NOMO-1 (cell line): ENCODE results near the gene SALL4.
A peak's percentile ranks its signal among the peaks of the same experiment; 100 is the strongest.
"Not testable (repeated sequence)": the region's sequence is repeated elsewhere in the genome, so short reads cannot be mapped to it uniquely, and the experiment has no call there.

Source experiments
- DNase-seq, 2 experiments: peaks; one replicate each; lab custom pipeline; 2025; ENCODE audit not compliant: unreplicated experiment in 2 of 2; lab: John Stamatoyannopoulos, UW

The SALL4 gene

GRCh38 chr20:51767867-51768758 lies 34.2 kb downstream of the SALL4 start, which contains the start of gene ATP9A:
ATP9A (minus strand) TSS chr20:51768390; CDS start chr20:51768369, 21 bp downstream.
- no peak for DNase-seq

DNA sequence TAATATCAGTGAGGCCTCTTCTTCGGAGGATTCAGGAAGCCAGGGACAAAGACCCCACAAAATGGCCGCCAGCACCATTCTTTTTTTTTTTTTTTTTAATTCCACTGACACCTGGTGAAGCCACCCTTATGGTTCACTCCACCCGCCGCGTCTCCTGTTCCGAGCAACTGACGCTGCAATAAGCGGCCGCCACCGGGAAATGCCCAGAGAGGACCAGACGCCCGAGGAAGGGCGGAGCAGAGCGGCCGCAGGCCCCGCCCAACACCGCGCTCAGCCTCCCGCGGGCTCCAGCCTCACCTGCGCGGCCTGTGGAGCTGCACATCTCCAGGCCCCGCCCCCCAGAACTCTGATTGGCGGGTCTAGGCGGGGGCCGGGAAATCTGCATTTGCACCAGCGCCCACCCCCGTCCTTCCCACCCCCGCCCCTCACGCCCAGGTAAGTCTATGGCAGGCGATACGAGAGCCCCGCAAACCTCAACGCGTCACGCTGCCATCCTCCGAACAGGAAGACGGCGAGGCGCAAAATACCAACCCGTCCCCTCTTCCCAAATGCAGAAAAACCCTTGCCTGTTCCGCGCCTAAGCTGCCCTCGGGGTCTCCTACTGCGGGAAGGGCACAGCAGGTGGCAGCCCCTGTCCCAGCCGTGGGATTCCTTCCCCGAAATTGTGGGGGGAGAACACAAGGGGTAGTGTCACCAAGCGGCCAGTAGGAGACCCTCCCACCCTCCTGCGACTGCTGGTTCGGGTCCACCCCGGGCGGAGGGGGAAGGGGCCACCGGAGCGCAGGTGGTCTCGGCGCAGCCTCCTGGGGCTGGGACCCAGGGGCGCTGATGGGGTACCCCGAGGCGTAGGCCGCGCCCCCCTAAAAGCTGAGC lies 35.1 kb downstream of the SALL4 start:
- peak in 1 of 2 experiments; percentile 22 for DNase-seq

GRCh38 chr20:51765381-51765780 lies 36.9 kb downstream of the SALL4 start:
- DNase-seq: not testable (repeated sequence)

GRCh38 chr20:51763965-51764602 lies 38.2 kb downstream of the SALL4 start:
- peak; percentile 34 to 49 for DNase-seq

GRCh38 chr20:51760905-51761546 lies 41.3 kb downstream of the SALL4 start:
- no peak for DNase-seq

DNA sequence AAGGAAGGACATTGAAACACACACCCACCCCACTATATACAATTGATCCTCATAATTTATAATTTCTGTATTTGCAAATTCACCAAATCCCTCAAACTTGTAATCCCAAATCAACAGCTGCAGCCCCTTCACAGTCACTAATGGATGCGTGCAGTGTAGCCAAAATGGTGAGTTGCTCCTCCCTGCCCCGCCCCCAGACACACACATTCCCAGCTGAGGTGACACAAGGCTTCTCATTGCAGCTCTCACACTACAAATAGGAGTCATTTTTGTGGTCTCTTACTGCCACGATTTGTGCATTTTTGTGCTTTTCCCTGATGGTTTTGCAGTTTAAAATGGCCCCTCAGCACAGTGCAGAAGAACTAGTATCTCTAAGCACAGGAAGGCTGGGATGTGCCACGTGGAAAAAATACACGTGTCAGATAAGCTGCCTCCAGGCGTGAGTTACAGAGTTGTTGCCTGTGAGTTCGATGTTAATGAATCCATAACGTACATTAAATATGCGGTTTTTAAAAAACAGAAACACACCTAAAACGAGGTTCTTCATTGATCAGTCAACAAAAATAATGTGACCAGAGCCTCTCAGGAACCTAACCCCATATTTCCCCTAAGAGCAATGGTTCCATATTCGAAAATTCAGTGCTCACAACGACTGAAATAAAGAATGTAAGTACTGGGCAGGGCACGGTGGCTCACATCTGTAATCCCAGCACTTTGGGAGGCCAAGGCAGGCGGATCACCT lies 42.4 kb downstream of the SALL4 start:
- DNase-seq: no peak

DNA sequence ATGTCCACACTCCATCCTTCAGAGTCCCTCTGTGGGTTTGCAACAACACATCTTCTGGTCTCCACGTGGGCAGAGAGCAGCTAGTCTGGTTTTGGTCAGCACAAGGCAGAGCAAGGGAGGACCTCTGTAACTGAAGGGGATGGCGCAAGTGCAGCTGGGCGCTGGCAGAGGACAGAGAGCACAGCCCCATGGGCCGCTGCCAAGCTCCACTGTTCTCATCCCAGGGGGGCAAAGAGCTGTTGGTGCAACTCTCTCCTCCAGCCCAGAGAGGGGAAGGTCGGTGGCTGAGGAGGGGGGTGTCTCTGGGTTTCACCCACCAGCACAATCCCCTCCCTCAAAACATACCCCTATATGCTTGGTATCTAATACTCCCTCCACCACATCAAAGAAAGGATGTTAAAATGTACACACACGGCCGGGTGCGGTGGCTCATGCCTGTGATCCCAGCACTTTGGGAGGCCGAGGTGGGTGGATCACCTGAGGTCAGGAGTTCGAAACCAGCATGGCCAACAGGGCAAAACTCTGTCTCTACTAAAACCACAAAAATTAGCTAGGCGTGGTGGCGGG lies 43.3 kb downstream of the SALL4 start:
- no peak for DNase-seq

DNA sequence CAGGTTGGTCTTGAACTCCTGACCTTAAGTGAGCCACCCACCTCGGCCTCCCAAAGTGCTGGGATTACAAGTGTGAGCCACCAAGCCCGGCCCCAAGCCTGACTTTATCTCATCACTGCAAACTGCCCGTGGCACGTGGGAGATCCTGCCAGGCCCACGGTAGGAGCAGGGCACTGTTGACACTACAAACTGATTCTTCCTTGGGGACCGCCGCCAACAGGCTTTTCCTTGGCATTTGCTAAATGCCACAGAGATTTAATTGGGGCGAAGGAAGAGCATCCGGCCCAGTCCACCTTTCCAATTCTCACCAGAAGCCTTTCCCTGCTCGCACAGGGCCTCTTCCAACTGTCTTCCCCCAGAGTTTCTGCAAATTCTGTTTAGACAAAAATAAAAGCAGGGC lies 45.1 kb downstream of the SALL4 start:
- DNase-seq: no peak

DNA sequence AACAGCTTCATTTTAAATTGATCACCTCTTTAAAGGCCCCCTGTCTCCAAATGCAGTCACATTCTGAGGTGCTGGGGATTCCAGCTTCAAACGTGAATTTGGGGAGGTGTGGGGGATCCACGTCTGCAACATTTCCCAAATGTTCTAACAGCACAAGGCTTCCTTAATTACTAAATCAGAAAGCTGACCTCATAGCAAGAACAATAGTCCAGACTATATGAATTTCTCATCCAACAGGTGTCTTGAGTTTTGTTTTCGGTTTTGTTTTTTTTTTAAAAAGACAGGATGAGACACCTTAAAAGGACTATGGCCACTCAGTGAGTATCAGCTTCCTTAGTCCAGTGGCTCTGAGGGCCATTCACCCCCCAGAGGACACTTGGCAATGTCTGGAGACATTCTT lies 45.7 kb downstream of the SALL4 start:
- DNase-seq: no peak

- DNase-seq: not testable (repeated sequence)
These were observed 49.1 kb downstream of the SALL4 start for GRCh38 chr20:51753220-51753619.

GRCh38 chr20:51752343-51752951 lies 49.9 kb downstream of the SALL4 start:
- DNase-seq: no peak

DNA sequence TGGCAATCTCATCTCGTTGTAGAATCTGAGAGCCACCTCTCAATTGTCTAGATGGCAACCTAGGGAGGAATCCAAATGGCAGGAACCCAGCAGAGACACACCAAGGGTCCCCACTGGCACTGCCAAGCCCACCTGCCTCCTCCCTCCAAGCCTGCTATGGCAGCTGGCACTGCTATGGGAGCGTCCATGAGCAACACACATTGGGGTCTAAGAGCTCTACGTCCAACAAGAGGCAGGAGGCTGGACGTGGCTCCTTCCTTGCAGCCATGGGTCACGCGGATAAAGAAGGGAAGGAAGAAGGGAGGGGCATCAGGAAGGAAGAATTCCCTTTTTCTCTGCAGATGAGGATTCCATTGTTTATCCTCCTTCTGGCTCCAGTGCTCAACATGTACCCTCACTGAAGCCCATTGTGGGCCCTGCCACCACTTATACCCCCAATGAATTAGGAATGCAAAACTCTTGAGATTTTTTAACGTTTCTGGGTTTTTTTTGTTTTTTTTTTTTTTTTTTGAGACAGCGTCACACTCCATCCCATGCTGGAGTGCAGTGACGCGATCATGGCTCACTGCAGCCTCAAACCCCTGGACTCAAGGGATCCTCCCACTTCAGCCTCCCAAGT lies 51.4 kb downstream of the SALL4 start:
- no peak for DNase-seq

DNA sequence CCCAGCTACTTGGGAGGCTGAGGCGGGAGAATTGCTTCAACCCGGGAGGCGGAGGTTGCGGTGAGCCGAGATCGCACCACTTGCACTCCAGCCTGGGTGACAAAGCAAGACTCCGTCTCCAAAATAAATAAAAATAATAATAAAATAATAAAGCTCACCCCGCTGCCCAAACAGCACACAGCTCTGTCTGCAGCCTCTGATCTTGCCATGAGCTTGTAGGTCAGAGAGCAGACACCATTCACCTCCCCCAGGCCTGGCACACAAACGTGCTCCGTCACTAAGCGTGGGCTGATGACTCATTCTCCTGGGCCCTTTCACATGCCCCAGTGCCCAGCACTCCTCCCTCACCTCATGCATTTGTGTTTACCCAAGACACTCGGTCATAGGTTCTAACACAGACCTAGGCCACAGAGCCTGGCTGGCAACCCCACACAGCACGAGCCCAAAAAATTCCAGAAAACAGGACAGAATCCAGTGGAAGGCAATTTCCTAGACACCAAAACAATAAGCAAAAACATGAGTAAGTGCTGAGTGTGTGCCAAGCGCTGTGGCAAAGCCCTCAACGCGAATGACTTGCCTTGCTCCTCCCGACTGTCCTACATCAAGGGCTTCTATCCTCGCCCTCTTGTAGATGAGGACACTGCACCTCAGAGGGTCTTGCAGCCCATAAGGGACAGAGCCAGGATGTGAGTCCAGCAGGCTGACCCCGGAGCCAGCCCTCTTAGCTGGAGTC lies 52.1 kb downstream of the SALL4 start:
- DNase-seq: no peak

DNA sequence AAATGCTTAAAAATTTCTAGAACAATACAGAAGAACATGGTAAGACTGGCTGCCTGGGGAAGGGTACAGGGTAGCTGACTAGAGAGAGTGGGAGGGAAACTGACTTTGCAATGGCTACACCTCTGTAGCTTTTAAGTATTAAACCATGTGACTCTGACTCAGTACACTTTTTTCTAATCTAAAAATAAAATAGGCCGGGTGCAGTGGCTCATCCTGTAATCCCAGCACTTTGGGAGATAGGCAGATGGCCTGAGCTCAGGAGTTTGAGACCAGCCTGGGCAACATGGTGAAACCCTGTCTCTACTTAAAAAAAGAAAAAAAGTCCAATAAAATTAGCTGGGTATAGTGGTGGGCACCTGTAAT lies 52.7 kb downstream of the SALL4 start:
- DNase-seq: no peak

DNA sequence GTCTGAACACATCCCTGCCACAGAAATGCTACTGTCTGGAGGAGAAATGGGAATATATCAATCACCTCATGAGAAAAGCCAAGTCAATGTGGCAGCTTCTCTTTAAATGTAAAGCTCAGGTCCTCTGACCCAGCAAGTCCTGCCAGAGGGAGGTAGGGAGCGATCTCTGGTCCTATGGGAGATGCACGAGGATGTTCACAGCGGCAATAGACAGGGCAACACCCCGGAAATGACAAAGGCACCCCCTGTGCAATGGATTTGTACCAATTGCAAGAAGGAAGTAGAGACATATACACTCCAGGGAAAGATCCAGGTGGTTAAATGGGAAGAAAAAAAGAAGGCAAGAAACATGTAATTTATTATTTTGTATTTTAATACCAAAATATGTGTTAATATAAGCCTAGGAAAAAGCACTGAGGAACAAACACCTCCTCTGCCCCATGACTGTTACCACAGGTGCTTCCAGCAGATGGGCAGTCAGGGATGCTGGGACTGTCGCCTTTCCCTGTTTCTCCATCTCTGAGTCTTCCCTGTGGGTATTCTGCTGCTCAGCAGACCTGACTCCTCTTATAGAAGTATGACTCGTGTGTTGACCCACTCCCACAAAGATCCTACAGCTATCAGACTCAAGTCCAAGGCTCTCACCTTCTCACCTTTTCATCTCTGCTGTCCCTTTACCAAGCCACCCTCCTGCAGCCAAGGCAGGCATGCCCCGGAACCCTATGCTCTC lies 55.0 kb downstream of the SALL4 start:
- DNase-seq: no peak

- DNase-seq: no peak
These were observed 56.5 kb downstream of the SALL4 start for GRCh38 chr20:51745804-51746203.

DNA sequence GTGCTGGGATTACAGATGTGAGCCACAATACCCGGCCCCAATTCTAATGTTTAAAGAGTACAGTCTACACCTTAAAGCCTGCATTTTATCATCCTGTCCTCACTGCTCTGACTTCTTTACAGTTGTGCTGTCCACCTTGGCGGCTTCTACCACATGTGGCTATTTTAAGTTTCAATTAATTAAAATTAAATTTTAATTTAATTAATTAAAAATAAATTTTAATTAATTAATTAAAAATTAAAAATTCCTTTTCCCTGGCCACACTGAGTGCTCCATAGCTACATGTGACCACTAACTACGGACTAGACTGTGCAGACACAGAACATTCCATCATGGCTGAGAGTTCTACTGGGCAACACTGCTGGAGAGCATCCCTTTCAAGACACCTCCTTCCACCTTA lies 61.5 kb downstream of the SALL4 start:
- no peak for DNase-seq
